IMR-90 (cell line): ENCODE measurements around the gene SLC6A3. TPM values are rescaled to one million over a fixed set of nuclear protein-coding genes. Genes with fewer than 3 reads are reported as not detected.
A peak's percentile ranks its signal among the peaks of the same experiment; 100 is the strongest.

Experiments
- ATAC-seq: fragments of 200-7000 bp; cut with Tn5 transposase; 2 replicates; pipeline ENCODE4 v1.9.1; 2020; ENCODE audit warnings: low read depth, mild to moderate bottlenecking, moderate library complexity
- BruUV-seq: library from RNA; stranded (reverse); fragments of 400-500 nt; replicated peaks from 2 replicates; lab custom pipeline; 2021; lab: Mats Ljungman, UMichigan
- CTCF ChIA-PET: fragments of 300-600 bp; formaldehyde crosslinking; extraction: SDS; loops from one replicate; lab custom pipeline; 2021; ENCODE audit warnings: antibody characterized with exemption; lab: Yijun Ruan, JAX
- POLR2A ChIA-PET: fragments of 300-600 bp; sonication (Branson Sonifier 250); formaldehyde crosslinking; loops from one replicate; lab custom pipeline; 2022; ENCODE audit warnings: antibody characterized with exemption; ENCODE audit not compliant: unreplicated experiment; lab: Charles Lee
- DNase-seq: peaks from one replicate; pipeline ENCODE4 v3.0.0; 2013
- H2AFZ ChIP-seq: replicated peaks from 2 replicates; pipeline ENCODE3; 2013; ENCODE audit warnings: low read length, mild to moderate bottlenecking; ENCODE audit not compliant: poor library complexity
- H2AK5ac ChIP-seq: 2 replicates; pipeline ENCODE4 v1.6.1; 2013; ENCODE audit warnings: low read depth, low read length, inconsistent platforms
- H2AK9ac ChIP-seq: replicated peaks from 2 replicates; pipeline ENCODE3; 2013; ENCODE audit warnings: mild to moderate bottlenecking, low read depth, low read length, moderate library complexity; ENCODE audit not compliant: poor library complexity
- H2BK120ac ChIP-seq: 2 replicates; pipeline ENCODE4 v1.6.1; 2013; ENCODE audit warnings: low read depth, low read length, inconsistent platforms
- H2BK15ac ChIP-seq: 3 replicates; pipeline ENCODE4 v1.6.1; 2013; ENCODE audit warnings: low read depth, low read length, inconsistent platforms
- H2BK20ac ChIP-seq: 2 replicates; pipeline ENCODE4 v1.6.1; 2013; ENCODE audit warnings: low read depth, mild to moderate bottlenecking, inconsistent platforms, low read length, moderate library complexity
- H2BK5ac ChIP-seq: 2 replicates; pipeline ENCODE4 v1.6.1; 2013; ENCODE audit warnings: mild to moderate bottlenecking, low read depth, low read length, inconsistent platforms; ENCODE audit not compliant: poor library complexity, severe bottlenecking
- H3K14ac ChIP-seq: replicated peaks from 2 replicates; pipeline ENCODE4 v1.6.1; 2013; ENCODE audit warnings: low read depth, low read length, inconsistent platforms
- H3K18ac ChIP-seq: 2 replicates; pipeline ENCODE4 v1.6.1; 2013; ENCODE audit warnings: low read depth, low read length, control low read depth
- H3K23ac ChIP-seq: 2 replicates; pipeline ENCODE4 v1.6.1; 2013; ENCODE audit warnings: low read depth, low read length, inconsistent platforms
- H3K27ac ChIP-seq: 2 replicates; pipeline ENCODE4 v1.5.1; 2013; ENCODE audit warnings: mild to moderate bottlenecking, control low read depth, low read length; ENCODE audit not compliant: insufficient read depth
- H3K27me3 ChIP-seq: 2 replicates; pipeline ENCODE4 v1.6.1; 2013; ENCODE audit warnings: low read length; ENCODE audit not compliant: control insufficient read depth, insufficient read depth
- H3K36me3 ChIP-seq: 2 replicates; pipeline ENCODE4 v1.6.1; 2013; ENCODE audit warnings: low read length, mixed read lengths; ENCODE audit not compliant: control insufficient read depth, insufficient read depth
- H3K4ac ChIP-seq: 2 replicates; pipeline ENCODE4 v1.6.1; 2013; ENCODE audit warnings: low read depth, low read length, inconsistent platforms
- H3K4me1 ChIP-seq: 2 replicates; pipeline ENCODE4 v1.6.1; 2013; ENCODE audit warnings: low read length, mixed read lengths; ENCODE audit not compliant: control insufficient read depth, insufficient read depth
- H3K4me2 ChIP-seq: 2 replicates; pipeline ENCODE4 v1.6.1; 2013; ENCODE audit warnings: low read depth, mild to moderate bottlenecking, control low read depth, low read length, moderate library complexity
- H3K4me3 ChIP-seq: 2 replicates; pipeline ENCODE4 v1.5.1; 2013; ENCODE audit warnings: low read depth, mild to moderate bottlenecking, control low read depth, low read length, moderate library complexity; ENCODE audit not compliant: insufficient read depth
- H3K56ac ChIP-seq: 2 replicates; pipeline ENCODE4 v1.6.1; 2013; ENCODE audit warnings: low read length, inconsistent platforms; ENCODE audit not compliant: insufficient read depth; ENCODE audit errors: extremely low read depth
- H3K79me1 ChIP-seq, 2 experiments: 2 replicates each; pipeline ENCODE4 v1.6.1; 2013; ENCODE audit warnings: low read length in 2 of 2, inconsistent platforms in 1 of 2, low read depth in 1 of 2
- H3K9ac ChIP-seq: 2 replicates; pipeline ENCODE4 v1.6.1; 2013; ENCODE audit warnings: low read depth, low read length, control low read depth
- H3K9me1 ChIP-seq: 2 replicates; pipeline ENCODE4 v1.6.1; 2013; ENCODE audit warnings: low read length, inconsistent platforms; ENCODE audit not compliant: insufficient read depth
- H3K9me3 ChIP-seq: 2 replicates; pipeline ENCODE4 v1.6.1; 2013; ENCODE audit warnings: low read length; ENCODE audit not compliant: control insufficient read depth, insufficient read depth
- H4K20me1 ChIP-seq: 2 replicates; pipeline ENCODE4 v1.6.1; 2013; ENCODE audit warnings: low read length, inconsistent platforms; ENCODE audit not compliant: insufficient read depth
- H4K5ac ChIP-seq: 2 replicates; pipeline ENCODE4 v1.6.1; 2013; ENCODE audit warnings: mild to moderate bottlenecking, low read depth, low read length, control low read depth
- H4K8ac ChIP-seq, 2 experiments: 2 replicates each; pipeline ENCODE4 v1.6.1; 2013; ENCODE audit warnings: low read depth in 2 of 2, low read length in 2 of 2, control low read depth in 1 of 2, inconsistent platforms in 1 of 2
- H4K91ac ChIP-seq: 2 replicates; pipeline ENCODE4 v1.6.1; 2013; ENCODE audit warnings: low read depth, low read length, inconsistent platforms; ENCODE audit not compliant: insufficient read depth
- CEBPB ChIP-seq: IDR thresholded peaks from 2 replicates; pipeline ENCODE4 v1.6.1; 2012; ENCODE audit warnings: low read depth, low read length, improper control_type of control experiment
- FOS ChIP-seq: fragments of 150-350 bp; IDR thresholded peaks from 2 replicates; pipeline ENCODE4 v1.6.1; 2016; ENCODE audit warnings: low read depth, low read length
- MAFK ChIP-seq: IDR thresholded peaks from 2 replicates; pipeline ENCODE4 v1.6.1; 2012; ENCODE audit warnings: low read depth, low read length, improper control_type of control experiment
- MAZ ChIP-seq: IDR thresholded peaks from 2 replicates; pipeline ENCODE4 v1.6.1; 2012; ENCODE audit warnings: low read depth, mild to moderate bottlenecking, low read length, improper control_type of control experiment, moderate library complexity, borderline replicate concordance
- MXI1 ChIP-seq: IDR thresholded peaks from 2 replicates; pipeline ENCODE4 v1.6.1; 2012; ENCODE audit warnings: low read depth, mild to moderate bottlenecking, low read length, moderate library complexity, borderline replicate concordance
- NFE2L2 ChIP-seq: fragments of 150-350 bp; IDR thresholded peaks from 2 replicates; pipeline ENCODE4 v1.6.1; 2016; ENCODE audit warnings: low read depth, mild to moderate bottlenecking, low read length
- POLR2A ChIP-seq: IDR thresholded peaks from 2 replicates; pipeline ENCODE4 v1.6.1; 2012; ENCODE audit warnings: mild to moderate bottlenecking, low read depth, low read length
- WGBS, 2 experiments: methylation state at CpG; one replicate each; pipeline versions ENCODE4 v1.1.5 to v1.1.7; 2013; ENCODE audit warnings: missing lambda C conversion rate in 2 of 2; ENCODE audit not compliant: insufficient read length in 1 of 2; ENCODE audit errors: extremely low coverage in 2 of 2; 5-methylcytosine and 5-hydroxymethylcytosine counted together
- dilution Hi-C: fragments of 300-500 bp; cut with HindIII; formaldehyde crosslinking; loops from one replicate; pipeline ENCODE4 v1.14.3; 2018; ENCODE audit warnings: low sequenced_read_pairs; ENCODE audit not compliant: unreplicated experiment
- in situ Hi-C: fragments of 300-500 bp; cut with MboI; formaldehyde crosslinking; loops from 3 replicates; pipeline ENCODE4 v1.14.3; 2019; ENCODE audit warnings: low sequenced_read_pairs, inconsistent platforms, mixed read lengths
- intact Hi-C: fragments of 100-400 bp; cut with micrococcal nuclease; formaldehyde crosslinking; loops from 2 replicates; pipeline ENCODE4 v1.10.0; 2022
- polyA plus RNA-seq, 3 experiments: library from polyadenylated mRNA; depleted of rRNA; stranded (reverse); fragments of >200 nt; gene quantifications; 2 replicates each; pipeline ENCODE4 v1.2.3, GENCODE V29; 2012; ENCODE audit warnings: low replicate concordance in 1 of 3
- total RNA-seq: library from RNA; depleted of rRNA; stranded (reverse); fragments of >200 nt; gene quantifications from 2 replicates; pipeline ENCODE4 v1.2.3, GENCODE V29; 2012
- TF ChIP-seq, protein P1 (sequence below): conservative IDR thresholded peaks from 2 replicates; pipeline ENCODE4 v1.5.1; 2012; ENCODE audit warnings: mild to moderate bottlenecking, low read depth, low read length, improper control_type of control experiment

Gene SLC6A3
- total and polyA plus RNA-seq, 2 of the 4 experiments (the other 2 are of a cell fraction) = not detected

DNA sequence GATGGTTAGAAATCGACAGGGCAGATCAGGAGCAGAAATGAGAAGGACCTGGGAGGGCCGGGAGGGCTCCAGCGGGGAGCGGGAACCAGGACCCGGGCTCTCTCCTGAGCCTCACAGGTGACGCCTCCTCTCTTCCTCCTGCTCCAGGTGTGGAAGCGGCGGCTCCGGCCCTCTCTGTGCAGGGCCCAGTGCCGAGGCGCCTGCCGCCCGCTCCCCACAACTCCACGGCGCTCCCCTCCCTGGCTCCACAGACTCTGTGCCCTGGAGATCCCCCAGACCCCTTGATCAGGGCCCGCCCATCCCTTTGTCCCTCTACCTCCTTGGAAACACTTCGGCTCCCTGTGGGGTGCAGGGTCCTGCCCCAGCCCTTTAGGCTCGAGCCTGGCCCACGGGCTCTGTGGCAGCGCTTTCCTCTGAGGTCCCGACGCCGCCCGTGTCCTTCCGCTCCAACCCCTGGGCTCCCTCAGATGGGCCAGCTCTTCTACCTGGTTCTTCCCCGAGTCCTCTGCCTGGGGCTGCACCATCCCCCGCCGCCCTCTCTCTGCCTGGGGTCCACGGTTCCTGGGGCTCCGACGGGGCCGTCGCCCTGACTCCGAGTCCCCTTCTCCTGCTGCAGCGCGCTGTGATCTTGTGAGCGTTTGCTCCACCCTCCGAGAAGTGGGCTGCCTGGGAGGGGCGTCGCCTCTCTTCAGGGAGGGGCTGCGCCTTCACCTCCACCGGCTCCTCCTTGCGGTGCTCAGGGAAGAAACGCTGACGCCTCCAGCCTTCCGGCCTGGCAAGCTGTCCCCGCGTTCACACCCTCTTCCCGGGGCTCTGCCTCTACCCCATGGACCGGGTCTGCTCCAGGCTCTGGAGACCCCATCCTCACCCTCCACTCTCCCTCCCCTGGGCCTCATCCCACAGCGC is 22.4 kb upstream of the SLC6A3 start:
- no peak overlapping the region for H4K8ac ChIP-seq

More for the DNA sequence above, 22.4 kb upstream of the SLC6A3 start:
- no peak overlapping the region for H3K4me3 ChIP-seq
- no peak overlapping the region for H3K14ac ChIP-seq
- no peak overlapping the region for H3K4me2 ChIP-seq
- H3K56ac ChIP-seq = no peak overlapping the region
- H3K9me3 ChIP-seq = no peaks in the 10 kb centered on the region; the same call in 1 of the 2 replicates
- H2BK15ac ChIP-seq = no peak overlapping the region
- peaks cover 8% of the 10 kb centered on the region for H3K9me1 ChIP-seq
- H2BK5ac ChIP-seq = no peak overlapping the region
- H3K9ac ChIP-seq = no peak overlapping the region
- no peaks in the 10 kb centered on the region for H3K4me1 ChIP-seq
- 94% methylated on average over 37 of the region's 51 CpGs; no CpG with 5 or more reads in 1 of the 2 experiments for WGBS, 2 experiments
- ChIA-PET CTCF (no interaction called here), POLR2A (no interaction called here)
- no peak overlapping the region for H3K27ac ChIP-seq
- H4K91ac ChIP-seq = no peak overlapping the region
- DNase-seq (no peak), ATAC-seq (no peak)
- no peak overlapping the region for H2AFZ ChIP-seq
- dilution Hi-C loops = no loop called here
- no peak overlapping the region for H3K18ac ChIP-seq
- H2AK9ac ChIP-seq = peak overlapping the region; percentile 65
- in situ Hi-C loops = no loop called here
- no peak overlapping the region for H2BK20ac ChIP-seq
- TF ChIP-seq, protein P1, sequence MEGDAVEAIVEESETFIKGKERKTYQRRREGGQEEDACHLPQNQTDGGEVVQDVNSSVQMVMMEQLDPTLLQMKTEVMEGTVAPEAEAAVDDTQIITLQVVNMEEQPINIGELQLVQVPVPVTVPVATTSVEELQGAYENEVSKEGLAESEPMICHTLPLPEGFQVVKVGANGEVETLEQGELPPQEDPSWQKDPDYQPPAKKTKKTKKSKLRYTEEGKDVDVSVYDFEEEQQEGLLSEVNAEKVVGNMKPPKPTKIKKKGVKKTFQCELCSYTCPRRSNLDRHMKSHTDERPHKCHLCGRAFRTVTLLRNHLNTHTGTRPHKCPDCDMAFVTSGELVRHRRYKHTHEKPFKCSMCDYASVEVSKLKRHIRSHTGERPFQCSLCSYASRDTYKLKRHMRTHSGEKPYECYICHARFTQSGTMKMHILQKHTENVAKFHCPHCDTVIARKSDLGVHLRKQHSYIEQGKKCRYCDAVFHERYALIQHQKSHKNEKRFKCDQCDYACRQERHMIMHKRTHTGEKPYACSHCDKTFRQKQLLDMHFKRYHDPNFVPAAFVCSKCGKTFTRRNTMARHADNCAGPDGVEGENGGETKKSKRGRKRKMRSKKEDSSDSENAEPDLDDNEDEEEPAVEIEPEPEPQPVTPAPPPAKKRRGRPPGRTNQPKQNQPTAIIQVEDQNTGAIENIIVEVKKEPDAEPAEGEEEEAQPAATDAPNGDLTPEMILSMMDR = no peak
- TF ChIP-seq FOS (no peak), POLR2A (no peak), MAFK (no peak), MXI1 (no peak), NFE2L2 (no peak), CEBPB (no peak), MAZ (no peak)
- H3K79me1 ChIP-seq = peaks cover 4 to 10% of the 10 kb centered on the region in 2 experiments; a peak in 1 of 4 replicates
- no peak overlapping the region for H3K4ac ChIP-seq
- intact Hi-C loops = no loop called here
- no peak overlapping the region for H2BK120ac ChIP-seq
- H3K27me3 ChIP-seq = no peaks in the 10 kb centered on the region
- H2AK5ac ChIP-seq = no peak overlapping the region
- BruUV-seq = no TSS peak
- peaks cover 15% of the 10 kb centered on the region for H4K20me1 ChIP-seq
- peaks cover 81% of the 10 kb centered on the region for H3K36me3 ChIP-seq
- no peak overlapping the region for H3K23ac ChIP-seq
- H4K5ac ChIP-seq = no peak overlapping the region
